GM18858 (cell line): ENCODE results near the gene CDKL4.
"Not testable (repeated sequence)": the region's sequence is repeated elsewhere in the genome, so short reads cannot be mapped to it uniquely, and the experiment has no call there.

ENCODE experiments used
- ATAC-seq: cut with Tn5 transposase; IDR thresholded peaks from one replicate; pipeline ENCODE4 v1.9.1; 2021; ENCODE audit not compliant: unreplicated experiment

CDKL4 gene

DNA sequence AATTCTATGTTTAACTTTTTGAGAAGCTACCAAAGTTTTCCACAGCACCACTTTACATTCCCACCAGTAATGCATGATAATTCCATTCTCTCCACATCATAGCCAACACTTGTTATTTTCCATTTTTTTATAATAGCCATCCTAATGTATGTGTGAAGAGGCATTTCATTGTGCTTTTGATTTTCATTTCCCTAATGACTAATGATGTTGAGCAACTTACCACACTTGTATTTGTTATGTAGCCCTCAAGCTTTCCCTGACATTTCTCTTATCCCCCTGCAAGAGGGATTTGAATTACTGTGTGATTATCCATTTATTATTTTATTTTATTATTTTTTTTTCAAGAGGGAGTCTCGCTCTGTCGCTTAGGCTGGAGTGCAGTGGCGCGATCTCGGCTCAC, 99.4 kb downstream of the CDKL4 start:
- no peak for ATAC-seq

DNA sequence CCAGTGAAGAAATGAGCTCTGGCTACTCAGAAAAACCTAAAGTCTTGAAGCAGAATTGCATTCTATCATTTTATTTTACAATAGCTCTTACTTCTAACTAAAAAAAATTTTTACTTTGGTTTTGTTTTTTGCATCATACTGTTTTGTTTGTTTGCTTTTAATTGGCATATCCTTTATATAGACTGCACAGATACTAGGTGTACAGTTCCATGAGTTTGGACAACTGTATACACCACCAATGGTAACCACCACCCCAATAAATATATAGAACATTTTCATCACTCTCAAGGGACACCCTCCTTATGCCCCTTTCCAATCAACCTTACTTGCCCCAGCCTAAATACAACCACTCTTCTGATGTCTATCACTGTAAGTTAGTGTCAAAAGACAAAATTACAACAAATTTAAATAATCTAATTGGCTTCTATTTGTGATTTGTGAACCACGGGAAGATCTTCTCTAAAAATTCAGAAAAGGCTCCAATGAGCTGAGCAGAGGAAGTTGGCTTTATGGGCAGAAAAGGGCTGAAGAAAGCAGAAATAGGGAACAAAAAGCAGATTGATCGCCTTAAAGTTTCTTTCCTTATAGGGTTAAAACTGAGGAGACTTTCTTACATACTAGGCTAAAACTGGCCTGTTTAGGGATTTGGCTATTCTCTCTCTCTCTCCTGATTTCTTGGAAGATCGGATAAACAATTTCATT, 100.7 kb downstream of the CDKL4 start:
- ATAC-seq, result no peak

DNA sequence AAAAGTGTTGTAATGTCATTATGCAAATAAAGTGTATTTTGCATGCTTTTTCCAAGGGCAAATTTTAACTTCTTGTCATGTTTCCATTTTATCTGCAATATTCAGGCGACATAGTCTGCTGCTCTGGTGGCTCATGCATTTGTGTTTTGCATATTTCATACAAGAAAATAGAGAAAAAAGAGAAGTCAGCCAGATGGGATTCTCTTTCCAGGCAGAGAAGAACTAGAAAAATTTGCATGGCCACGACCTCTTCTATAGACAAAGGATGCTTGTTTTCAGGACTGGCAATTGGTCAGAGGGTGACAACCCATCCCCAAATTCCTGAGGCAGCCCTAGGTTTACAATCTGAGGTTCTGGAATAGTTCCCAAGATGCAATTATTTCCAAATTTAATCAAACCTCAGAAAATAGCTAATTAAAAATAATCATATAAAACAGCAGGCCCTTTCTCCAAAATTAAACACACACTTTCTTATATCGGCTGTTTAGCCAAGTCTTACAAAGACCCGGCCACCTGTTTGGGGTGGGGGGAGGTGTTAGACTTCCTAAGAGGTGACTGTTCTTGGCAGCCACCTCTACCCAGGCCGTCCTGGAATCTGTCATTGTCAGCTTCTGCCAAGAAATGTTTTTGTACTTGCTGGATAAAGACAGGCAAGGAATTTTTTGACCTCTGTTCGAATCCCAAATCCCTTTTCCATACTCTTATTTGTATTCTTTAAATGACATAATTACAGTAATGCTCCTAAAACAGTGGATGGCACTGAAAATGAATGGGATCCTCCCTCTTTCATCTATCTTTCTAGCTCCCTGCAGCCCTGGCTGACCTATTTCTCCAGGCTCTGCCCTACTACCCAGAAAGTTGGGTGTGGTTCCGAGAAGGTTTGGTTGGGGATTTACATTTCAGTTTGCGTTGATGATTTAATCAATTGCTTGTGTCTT, 102.2 kb downstream of the CDKL4 start:
- ATAC-seq, result peak; percentile 72

DNA sequence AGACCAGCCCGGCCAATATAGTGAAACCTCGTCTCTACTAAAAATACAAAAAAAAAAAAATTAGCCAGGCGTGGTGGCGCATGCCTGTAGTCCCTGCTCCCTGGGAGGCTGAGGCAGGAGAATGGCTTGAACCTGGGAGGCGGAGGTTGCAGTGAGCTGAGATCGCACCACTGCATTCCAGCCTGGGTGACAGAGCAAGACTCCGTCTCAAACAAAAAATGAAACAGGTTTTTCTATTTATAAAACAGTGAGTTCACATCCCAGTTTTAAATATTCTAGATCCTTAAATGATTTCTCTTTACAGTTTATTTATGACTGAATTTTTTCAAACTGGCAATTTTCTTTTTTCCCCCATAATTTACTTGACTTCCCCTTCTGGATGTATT, 102.8 kb downstream of the CDKL4 start:
- not testable (repeated sequence) for ATAC-seq

DNA sequence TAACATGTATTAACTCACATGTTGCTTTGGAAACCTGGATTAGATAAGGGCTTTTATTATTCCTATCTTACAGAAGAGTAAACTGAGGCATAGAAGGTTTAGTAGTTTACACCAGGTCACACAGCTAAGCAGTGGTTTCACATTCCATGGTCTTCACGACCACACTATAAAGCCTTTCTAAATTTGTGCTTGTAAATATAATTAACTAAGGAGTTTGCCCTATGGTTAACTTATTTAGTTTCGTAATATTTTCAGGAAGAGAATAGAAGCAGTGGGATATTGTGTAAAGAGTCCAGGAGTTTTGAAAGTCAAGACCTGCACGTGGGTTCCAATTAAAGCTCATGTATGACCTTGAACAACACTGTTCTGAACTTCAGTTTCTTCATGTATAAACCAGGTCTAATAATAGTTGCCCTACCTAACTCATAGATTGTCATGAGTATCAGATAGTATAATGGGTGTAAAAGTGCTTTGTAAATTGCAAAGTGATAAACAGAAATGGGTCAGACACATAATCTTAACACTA, 103.4 kb downstream of the CDKL4 start:
- no peak for ATAC-seq

DNA sequence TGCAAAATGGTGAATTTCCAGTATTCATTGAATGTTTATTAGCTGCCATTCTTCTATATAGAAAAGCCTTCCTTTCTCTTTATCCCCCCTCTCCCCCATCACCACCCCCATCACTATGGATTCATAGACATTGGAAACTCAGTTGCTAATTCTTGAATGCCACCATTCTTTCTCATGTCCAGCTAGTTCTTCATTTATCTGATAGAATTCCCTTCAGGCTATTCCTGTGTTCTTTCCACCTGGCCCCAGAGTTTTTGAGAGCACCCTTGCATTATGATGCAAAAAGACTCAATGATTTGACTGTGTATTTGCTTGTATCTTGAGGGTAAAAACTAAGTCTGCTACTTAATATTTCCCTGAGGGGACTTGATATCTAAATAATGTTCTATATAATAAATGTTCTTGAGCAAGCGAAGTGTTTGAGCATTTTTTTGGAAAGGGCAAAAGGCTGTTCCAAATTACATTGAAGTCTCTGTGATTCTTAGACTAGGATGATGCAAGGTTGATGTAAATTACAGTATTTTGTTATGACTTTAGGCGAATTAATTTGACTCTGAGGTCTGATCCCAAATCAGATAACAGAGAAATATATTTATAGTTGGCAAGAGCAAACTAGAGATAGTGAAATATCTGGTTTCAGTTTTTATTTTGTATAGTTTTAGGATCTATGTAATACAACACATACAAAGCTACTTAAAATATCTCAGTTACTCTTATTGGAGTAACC, 104.1 kb downstream of the CDKL4 start:
- no peak for ATAC-seq

DNA sequence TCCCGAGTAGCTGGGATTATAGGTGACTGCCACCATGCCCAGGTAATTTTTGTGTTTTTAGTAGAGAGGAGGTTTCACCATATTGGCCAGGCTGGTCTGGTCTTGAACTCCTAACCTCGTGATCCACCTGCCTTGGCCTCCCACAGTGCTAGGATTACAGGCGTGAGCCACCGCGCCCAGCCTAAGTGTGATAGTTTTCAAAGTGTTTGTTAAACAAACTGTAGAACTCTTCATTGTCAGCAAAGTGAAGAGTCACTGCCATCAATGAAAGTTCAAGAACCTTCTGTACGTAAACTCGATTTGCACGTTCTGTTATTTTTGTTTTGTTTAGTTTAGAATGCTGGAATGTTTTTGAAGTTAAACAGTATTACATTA, 104.9 kb downstream of the CDKL4 start:
- no peak for ATAC-seq

DNA sequence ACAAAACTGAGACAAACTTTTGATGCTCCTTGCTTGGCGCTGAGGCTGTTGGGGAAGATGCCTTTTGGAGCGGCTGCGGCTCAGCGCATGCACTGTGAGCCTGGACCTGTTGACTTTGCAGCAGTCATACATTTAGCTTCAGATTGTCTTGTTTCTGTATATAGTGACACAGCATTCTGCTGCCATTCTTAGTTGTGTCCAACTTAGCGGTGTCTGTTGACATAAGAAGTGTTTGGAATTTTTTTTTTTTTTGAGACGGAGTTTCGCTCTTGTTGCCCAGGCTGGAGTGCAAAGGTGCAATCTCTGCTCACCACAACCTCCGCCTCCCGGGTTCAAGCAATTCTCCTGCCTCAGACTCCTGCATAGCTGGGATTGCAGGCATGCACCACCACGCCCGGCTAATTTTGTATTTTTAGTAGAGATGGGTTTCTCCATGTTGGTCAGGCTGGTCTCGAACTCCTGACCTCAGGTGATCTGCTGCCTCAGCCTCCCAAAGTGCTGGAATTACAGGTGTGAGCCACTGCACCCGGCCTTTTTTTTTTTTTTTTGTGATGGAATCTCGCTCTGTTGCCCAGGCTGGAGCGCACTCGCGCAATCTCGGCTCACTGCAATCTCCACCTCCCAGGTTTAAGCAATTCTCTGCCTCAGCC, 105.5 kb downstream of the CDKL4 start:
- not testable (repeated sequence) for ATAC-seq

DNA sequence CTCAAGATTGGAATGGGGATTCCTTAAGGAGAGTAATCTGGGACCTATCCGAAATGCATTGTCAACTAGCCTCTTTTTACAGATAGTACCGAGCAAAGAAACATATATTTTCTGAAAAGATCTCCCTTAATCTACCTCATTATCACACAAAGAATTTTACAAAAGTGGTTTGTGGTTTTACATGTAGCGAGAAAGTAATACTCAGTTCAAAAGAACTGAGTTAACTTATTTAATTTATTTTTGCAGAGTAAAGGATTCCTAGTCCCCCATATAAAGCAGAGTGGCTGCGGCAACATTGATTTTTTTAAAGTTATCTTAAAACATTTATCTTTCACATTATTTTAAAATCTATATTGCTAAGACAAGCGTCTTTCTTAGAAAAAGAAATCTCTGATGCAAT, 107.0 kb downstream of the CDKL4 start:
- no peak for ATAC-seq

DNA sequence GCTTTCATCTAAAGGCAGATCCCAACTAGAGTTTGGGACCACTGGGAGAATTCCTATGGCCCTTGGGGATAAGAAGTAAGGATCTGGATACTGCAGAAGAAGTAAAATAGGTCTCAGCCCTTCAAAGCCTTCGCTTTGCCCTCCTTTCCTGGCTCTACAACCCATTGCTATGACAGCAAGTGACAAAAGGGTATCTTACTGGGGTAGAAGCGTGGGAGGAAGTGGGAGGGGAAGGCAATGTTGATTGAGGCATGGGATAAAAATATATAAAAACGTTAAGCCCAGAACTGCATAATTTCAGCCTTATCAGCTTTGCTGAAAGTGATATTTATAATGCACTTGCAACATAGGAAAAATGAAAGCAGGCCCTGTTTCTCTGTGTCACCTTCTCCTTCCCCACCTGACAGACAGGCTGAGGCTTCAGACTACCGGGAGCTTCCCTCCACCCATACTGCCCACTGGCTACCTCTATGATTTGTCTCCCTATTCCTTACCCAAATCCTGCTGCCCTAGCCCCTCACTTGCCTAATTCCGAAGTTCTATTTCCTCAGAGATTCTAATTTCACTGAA, 108.0 kb downstream of the CDKL4 start:
- ATAC-seq, result no peak

DNA sequence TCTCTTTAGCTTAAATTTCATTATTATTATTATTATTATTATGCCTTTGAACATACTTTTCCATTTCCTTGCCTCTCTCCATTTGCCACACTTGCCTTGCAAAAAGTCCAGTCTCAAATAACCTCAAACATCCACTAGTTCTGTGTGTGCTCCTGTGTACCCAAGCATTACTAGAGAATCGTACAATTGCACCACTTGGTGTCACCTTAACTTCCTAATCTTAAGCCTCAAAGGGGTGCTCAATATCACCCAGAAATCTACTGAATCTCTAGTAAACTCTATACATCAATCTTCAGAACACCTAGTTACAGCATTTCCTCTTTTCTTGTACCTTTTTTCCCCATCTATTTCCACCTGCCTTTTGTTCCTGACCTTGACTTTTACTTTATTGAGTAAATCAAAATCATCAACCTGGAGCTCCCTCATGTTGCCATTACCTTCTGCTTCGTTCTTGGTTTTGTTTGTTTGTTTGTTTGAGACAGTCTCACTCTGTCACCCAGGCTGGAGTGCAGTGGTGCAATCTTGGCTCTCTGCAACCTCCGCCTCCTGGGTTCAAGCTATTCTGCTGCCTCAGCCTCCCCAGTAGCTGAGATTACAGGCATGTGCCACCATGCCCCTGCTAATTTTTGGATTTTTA, 110.4 kb downstream of the CDKL4 start:
- no peak for ATAC-seq

DNA sequence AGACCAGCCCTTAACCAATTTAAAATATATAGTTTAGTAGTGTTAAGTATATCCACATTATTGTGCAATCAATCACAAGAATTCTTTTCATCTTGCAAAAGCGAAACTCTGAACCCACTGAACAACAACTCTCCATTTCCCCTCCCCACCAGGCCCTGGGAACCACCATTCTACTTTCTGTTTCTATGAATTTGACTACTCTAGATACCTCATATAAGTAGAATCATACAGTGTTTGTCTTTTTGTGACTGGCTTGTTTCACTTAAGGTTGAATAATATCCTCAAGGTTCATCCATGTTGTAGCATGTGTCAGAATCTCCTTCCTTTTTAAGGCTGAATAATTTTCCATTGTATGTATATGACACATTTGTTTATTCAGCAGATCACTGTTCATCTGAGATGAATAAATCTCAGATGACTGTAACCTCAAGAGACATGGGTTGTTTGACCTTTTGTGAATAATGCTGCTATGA, 114.8 kb downstream of the CDKL4 start:
- ATAC-seq, result peak; percentile 55

DNA sequence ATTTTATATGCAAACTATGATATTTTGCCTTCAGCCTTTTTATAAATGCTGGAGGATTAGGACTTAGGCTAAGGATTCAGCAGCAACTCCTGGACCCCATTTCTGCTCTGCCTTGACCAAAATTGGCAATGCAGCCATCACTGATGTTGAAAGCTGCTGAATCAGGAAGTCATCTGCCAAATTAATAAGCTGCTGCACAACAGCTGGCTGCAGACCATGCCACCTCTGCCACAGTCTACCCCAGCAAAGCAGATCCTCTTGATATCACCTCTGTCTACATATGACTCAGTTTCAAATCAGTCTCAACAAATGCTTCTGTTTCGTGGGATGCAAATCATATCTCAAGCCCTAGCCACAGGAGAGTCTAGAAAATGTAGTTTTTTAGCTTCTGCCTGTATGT, 115.8 kb downstream of the CDKL4 start:
- peak; percentile 47 for ATAC-seq
